GM12875 (cell line): ENCODE data around the gene ADGRG6.

ENCODE experiments used
- H3K4me3 ChIP-seq: one replicate; pipeline ENCODE4 v1.5.1; 2011; ENCODE audit warnings: low read depth, low read length, control low read depth
- TF ChIP-seq, protein P1 (sequence below): IDR thresholded peaks from 2 replicates; pipeline ENCODE4 v1.5.1; 2011; ENCODE audit warnings: low read depth, mild to moderate bottlenecking, control low read depth, inconsistent platforms, low read length, moderate library complexity, borderline replicate concordance; ENCODE audit not compliant: insufficient read depth

The ADGRG6 gene

DNA sequence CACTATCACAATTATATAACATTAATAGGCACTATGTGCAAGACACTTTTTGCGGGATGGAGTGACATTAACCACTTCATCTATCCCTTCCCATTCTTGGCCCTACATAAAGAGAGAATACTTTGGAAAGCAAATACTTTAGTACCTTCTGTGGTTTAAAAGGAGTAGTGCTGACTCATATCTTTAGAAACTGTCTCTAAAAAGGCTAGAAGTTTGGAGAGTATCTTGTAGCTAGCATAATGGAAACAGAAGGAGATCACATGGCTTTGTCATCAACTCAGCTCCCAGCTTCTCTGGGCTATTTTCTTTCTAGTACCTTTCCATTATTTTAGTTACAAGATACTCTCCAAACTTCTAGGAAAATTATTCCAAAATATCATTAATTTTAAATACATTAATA, 157.5 kb downstream of the ADGRG6 start:
- TF ChIP-seq, protein P1, sequence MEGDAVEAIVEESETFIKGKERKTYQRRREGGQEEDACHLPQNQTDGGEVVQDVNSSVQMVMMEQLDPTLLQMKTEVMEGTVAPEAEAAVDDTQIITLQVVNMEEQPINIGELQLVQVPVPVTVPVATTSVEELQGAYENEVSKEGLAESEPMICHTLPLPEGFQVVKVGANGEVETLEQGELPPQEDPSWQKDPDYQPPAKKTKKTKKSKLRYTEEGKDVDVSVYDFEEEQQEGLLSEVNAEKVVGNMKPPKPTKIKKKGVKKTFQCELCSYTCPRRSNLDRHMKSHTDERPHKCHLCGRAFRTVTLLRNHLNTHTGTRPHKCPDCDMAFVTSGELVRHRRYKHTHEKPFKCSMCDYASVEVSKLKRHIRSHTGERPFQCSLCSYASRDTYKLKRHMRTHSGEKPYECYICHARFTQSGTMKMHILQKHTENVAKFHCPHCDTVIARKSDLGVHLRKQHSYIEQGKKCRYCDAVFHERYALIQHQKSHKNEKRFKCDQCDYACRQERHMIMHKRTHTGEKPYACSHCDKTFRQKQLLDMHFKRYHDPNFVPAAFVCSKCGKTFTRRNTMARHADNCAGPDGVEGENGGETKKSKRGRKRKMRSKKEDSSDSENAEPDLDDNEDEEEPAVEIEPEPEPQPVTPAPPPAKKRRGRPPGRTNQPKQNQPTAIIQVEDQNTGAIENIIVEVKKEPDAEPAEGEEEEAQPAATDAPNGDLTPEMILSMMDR: no peak

DNA sequence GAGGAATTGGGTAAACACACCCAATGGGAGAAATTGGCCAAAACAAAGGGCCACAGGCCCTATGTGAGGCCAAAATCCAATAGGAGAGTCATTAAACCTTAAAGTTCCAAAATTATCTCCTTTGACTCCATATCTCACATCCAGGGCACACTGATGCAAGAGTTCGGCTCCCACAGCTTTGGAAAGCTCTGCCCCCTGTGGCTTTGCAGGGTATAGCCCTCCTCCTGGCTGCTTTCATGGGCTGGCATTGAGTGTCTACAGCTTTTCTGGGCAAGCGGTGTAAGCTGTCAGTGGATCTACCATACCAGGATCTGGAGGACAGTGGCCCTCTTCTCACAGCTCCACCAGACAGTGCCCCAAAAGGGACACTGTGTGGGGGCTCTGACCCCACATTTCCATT, 160.5 kb downstream of the ADGRG6 start:
- no peak overlapping the region for H3K4me3 ChIP-seq
- TF ChIP-seq, protein P1: no peak

More for the DNA sequence above, 157.5 kb downstream of the ADGRG6 start:
- H3K4me3 ChIP-seq: no peak overlapping the region

DNA sequence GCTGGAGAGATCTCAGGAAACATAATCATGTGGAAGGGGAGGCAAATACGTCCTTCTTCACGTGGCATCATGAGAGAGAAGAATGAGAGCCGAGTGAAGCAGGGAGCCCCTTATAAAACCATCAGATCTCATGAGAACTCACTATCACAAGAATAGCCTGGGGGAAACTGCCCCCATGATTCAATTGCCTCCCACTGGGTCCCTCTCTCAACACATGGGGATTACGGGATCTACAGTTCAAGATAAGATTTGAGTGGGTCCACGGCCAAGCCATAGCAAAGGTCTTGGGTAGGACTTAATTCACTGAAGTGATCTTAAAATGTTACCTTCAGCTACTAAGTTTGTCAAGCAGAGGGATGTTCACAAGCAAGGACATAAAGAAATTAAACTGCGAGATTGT, 162.2 kb downstream of the ADGRG6 start:
- TF ChIP-seq, protein P1: no peak

DNA sequence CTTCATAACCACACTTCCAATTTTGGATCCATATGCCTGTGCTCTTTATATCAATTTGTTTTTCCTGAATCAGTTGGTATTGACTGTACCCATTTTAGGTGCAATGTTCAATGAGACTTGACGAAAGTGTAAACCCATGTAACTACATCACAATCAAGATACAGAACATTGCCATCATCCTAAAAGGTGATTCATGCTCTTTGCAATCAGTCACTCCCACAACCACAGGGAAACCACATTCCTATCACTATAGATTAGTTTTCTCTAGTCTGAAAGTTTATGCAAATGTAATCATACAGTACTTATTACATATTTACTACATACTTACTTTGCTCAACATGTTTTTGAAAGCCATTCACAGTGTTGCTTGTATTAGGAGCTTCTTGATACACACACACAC, 167.4 kb downstream of the ADGRG6 start:
- H3K4me3 ChIP-seq: no peak overlapping the region
- TF ChIP-seq, protein P1: no peak

More for the DNA sequence above, 162.2 kb downstream of the ADGRG6 start:
- no peak overlapping the region for H3K4me3 ChIP-seq

DNA sequence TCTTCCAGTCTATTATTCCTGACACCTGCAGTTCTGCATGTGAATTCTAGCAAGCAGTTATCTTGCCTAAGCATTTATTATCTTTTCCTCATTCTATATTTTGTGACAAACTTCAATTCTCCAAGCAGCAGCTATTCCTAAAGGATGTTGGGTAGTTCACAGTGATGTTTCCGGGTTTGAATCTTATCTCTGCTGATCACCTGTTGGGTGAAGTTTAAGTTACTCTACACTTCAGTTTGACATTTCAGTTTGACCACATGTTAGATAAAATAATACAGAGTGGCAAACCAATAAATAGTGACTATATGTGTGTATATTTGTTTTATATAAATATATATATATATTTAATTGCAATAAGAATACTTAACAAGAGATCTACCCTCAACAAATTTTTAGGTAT, 168.6 kb downstream of the ADGRG6 start:
- H3K4me3 ChIP-seq: no peak overlapping the region
- TF ChIP-seq, protein P1: no peak

DNA sequence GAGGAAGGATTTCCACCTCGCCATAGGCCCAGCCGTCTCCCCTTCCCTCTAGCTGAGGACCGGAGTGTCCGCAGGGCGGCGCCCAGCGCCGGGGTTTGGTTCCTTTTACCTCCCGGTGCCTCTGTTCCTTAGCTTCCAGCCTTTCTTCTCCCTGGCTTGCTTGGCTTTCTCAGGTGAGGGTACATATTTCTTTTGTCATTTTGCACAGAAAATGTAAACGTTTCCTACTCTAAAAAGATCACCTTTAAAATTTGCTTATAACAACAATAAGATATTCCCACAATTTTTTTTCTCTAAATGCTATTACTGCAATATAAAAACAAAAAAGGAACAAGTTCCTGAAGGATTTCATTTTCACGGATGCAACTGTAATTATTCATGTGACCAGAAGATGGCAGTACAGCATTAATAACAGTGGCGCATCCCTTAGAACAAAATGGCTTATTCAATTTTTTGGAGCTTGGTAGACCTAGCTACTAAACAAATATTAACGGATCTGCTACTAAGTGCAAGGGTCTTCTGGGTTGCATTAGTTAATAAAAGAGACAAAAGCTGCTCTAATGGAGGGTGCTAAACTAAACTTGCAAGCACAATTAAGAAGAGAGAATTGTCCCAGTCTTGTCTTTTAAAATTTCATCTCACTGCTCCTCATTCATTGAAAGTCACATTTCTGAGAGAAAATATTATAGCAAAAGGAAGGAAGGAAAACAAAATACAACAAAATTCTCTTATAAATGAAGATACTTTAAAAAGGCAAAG, 172.9 kb downstream of the ADGRG6 start:
- TF ChIP-seq, protein P1: no peak
- H3K4me3 ChIP-seq: no peak overlapping the region

DNA sequence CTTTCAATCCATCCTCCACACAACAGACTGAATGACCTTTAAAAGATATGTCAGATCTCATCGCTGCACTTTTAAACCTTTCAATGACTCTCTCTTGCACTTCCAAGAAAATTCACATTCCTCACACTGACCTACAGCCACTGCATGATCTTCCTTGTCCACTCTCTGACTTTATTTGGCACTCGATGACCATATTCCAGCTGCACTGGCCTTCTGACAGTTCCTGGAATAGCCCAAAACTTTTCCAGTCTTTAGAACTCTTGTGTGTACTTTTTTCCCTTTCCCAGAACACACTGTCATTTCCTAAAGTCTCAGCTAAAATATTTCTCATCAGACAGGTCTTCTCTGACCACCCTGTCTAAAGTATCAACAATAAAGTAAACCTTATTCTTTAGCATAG, 174.6 kb downstream of the ADGRG6 start:
- TF ChIP-seq, protein P1: no peak
- H3K4me3 ChIP-seq: no peak overlapping the region
